DND-41 (cell line): Measurements from ENCODE around the gene CSNK2B.
A peak's percentile ranks its signal among the peaks of the same experiment; 100 is the strongest.

Experiments
- ATAC-seq: fragments of 200-7000 bp; cut with Tn5 transposase; 3 replicates; pipeline ENCODE4 v1.9.1; 2021; ENCODE audit warnings: low read depth; ENCODE audit not compliant: insufficient read depth
- DNase-seq: peaks from one replicate; pipeline ENCODE4 v3.0.0-alpha.2; 2020
- H2AFZ ChIP-seq: 2 replicates; pipeline ENCODE4 v1.6.0; 2012; ENCODE audit warnings: low read depth, low read length
- H3K27ac ChIP-seq: 2 replicates; pipeline ENCODE4 v1.5.1; 2012; ENCODE audit warnings: low read length, inconsistent platforms
- H3K27me3 ChIP-seq: fragments of 200-600 bp; sonication (generic); 2 replicates; pipeline ENCODE4 v1.6.0; 2012; ENCODE audit warnings: low read length, mild to moderate bottlenecking, inconsistent platforms; ENCODE audit not compliant: insufficient read depth, poor library complexity
- H3K36me3 ChIP-seq: 2 replicates; pipeline ENCODE4 v1.5.1; 2012; ENCODE audit warnings: low read length, inconsistent platforms; ENCODE audit not compliant: insufficient read depth
- H3K4me1 ChIP-seq: 2 replicates; pipeline ENCODE4 v1.5.1; 2012; ENCODE audit warnings: mild to moderate bottlenecking, low read length; ENCODE audit not compliant: insufficient read depth
- H3K4me2 ChIP-seq: 2 replicates; pipeline ENCODE4 v1.6.0; 2012; ENCODE audit warnings: mild to moderate bottlenecking, moderate library complexity, low read length, inconsistent platforms; ENCODE audit not compliant: insufficient read depth
- H3K4me3 ChIP-seq, 2 experiments: fragments of 200-600 bp in 1 of 2; shearing (Covaris generic) in 1 of 2; 2 replicates each; pipeline ENCODE4 v1.5.1; 2012 to 2016; ENCODE audit warnings: inconsistent platforms in 2 of 2, low read length in 2 of 2, mild to moderate bottlenecking in 2 of 2, low read depth in 1 of 2, moderate library complexity in 1 of 2
- H3K79me2 ChIP-seq: 2 replicates; pipeline ENCODE4 v1.6.0; 2012; ENCODE audit warnings: low read length, inconsistent platforms; ENCODE audit not compliant: insufficient read depth
- H3K9ac ChIP-seq: 2 replicates; pipeline ENCODE4 v1.6.0; 2012; ENCODE audit warnings: low read depth, mild to moderate bottlenecking, inconsistent platforms, low read length, moderate library complexity
- H3K9me3 ChIP-seq: 2 replicates; pipeline ENCODE4 v1.5.1; 2012; ENCODE audit warnings: low read length, moderate library complexity, mild to moderate bottlenecking, inconsistent platforms; ENCODE audit not compliant: insufficient read depth, severe bottlenecking
- H4K20me1 ChIP-seq: 2 replicates; pipeline ENCODE4 v1.6.0; 2012; ENCODE audit warnings: low read length; ENCODE audit not compliant: insufficient read depth
- EZH2 ChIP-seq: IDR thresholded peaks from 3 replicates; pipeline ENCODE4 v1.6.1; 2012; ENCODE audit warnings: borderline replicate concordance, low read depth, mild to moderate bottlenecking, moderate library complexity, low read length, inconsistent platforms; ENCODE audit not compliant: severe bottlenecking
- TF ChIP-seq, protein P1 (sequence below): IDR thresholded peaks from 2 replicates; pipeline ENCODE4 v1.5.1; 2012; ENCODE audit warnings: borderline replicate concordance, low read length, moderate library complexity, mild to moderate bottlenecking; ENCODE audit not compliant: poor library complexity, severe bottlenecking; ENCODE audit errors: extremely low read depth

CSNK2B gene

DNA sequence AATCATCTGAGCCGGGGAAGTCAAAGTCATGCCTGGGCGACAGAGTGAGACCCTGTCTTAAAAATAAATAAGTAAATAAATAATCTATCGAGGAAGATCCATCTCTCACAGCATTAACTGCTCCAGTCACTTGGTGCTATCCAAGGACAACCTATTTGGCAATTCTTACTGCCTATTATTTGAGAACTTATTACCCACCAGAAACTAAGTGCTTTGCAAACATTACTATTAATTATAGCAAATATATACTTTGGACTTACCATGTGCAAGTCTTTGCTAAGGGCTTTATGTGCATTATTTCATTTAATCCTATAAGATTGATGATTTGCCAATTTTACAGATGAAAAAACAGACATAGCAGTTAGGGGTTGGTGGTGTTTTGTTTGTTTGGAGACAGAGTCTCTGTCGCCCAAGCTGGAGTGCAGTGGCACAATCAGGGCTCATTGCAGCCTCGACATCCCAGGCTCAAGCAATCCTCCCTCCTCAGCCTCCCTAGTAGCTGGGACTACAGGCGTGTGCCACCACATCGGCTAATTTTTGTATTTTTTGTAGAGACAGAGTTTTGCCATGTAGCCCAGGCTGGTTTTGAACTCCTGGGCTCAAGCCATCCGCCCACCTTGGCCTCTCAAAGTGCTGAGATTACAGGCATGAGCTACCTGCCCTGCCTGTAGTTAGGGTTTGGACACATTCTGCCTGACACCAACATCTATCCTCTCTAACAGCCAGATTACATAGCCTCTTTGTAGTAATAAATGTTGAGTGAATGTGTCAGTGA, 11.1 kb upstream of the CSNK2B start:
- peaks cover 56% of the 10 kb centered on the region for H3K36me3 ChIP-seq
- peaks cover 67% of the 10 kb centered on the region for H3K79me2 ChIP-seq
- peaks cover 56% of the 10 kb centered on the region for H3K4me1 ChIP-seq
- H3K9me3 ChIP-seq = no peaks in the 10 kb centered on the region
- H3K4me3 ChIP-seq = no peak overlapping the region
- no peaks in the 10 kb centered on the region for H3K27me3 ChIP-seq
- H3K4me2 ChIP-seq = no peak overlapping the region
- no peak for TF ChIP-seq EZH2
- TF ChIP-seq, protein P1, sequence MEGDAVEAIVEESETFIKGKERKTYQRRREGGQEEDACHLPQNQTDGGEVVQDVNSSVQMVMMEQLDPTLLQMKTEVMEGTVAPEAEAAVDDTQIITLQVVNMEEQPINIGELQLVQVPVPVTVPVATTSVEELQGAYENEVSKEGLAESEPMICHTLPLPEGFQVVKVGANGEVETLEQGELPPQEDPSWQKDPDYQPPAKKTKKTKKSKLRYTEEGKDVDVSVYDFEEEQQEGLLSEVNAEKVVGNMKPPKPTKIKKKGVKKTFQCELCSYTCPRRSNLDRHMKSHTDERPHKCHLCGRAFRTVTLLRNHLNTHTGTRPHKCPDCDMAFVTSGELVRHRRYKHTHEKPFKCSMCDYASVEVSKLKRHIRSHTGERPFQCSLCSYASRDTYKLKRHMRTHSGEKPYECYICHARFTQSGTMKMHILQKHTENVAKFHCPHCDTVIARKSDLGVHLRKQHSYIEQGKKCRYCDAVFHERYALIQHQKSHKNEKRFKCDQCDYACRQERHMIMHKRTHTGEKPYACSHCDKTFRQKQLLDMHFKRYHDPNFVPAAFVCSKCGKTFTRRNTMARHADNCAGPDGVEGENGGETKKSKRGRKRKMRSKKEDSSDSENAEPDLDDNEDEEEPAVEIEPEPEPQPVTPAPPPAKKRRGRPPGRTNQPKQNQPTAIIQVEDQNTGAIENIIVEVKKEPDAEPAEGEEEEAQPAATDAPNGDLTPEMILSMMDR = no peak
- ATAC-seq (no peak), DNase-seq (no peak)
- no peak overlapping the region for H3K9ac ChIP-seq
- no peak overlapping the region for H3K27ac ChIP-seq
- H4K20me1 ChIP-seq = peaks cover 21% of the 10 kb centered on the region
- H2AFZ ChIP-seq = no peak overlapping the region

DNA sequence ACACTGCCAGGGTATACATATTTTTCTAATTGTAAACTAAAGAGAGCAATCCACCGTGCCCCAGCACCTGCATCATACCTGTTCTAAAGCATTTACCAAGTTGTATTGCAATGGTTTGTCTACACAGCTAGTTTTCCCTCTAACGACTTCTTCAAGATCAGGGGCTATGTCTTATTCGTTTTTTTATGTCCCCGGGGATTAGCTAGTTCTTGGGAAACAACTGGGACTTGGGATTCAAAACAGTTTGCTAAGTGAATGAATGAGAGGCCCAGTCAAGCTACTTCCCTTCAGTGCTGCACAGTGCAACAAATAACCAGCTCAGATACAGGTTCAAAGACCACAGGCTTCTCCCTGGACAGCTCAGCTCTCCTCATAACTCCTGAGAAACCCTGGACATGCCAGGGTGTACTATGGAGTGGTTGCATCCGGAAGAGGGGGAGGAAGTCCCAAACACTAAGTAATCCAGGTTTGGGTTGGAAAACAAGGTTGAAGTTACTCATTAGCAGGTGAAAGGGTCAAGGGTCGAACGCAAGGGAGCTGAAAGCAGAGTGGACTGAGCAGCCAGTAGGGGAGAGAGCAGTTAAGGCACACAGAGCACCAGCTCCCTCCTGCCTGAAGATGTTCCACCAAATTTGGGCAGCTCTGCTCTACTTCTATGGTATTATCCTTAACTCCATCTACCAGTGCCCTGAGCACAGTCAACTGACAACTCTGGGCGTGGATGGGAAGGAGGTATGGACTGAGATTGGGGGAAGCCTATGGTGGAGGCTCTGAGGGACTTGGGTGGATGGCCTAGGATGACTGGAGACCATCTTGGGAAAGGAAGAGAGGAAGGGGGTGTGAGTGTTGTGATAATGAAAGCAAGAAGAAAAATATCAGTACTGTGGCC, 10.3 kb upstream of the CSNK2B start, which contains the start of gene APOM:
Gene APOM (plus strand): TSS at position 546 of the 889 bp plus-strand sequence. CDS start 73 bp downstream, at position 619.
- no peaks in the 10 kb centered on the region for H3K27me3 ChIP-seq
- TF ChIP-seq, protein P1 = no peak
- no peak for TF ChIP-seq EZH2
- no peak within 1 kb of the TSS for H3K9ac ChIP-seq
- H2AFZ ChIP-seq = no peak within 1 kb of the TSS
- H3K27ac ChIP-seq = no peak within 1 kb of the TSS
- H3K9me3 ChIP-seq = no peaks in the 10 kb centered on the region
- H3K4me1 ChIP-seq = peaks cover 54% of the 10 kb centered on the region
- H3K79me2 ChIP-seq = peaks cover 67% of the 10 kb centered on the region
- H3K36me3 ChIP-seq = peaks cover 57% of the 10 kb centered on the region
- H3K4me3 ChIP-seq = no peak within 1 kb of the TSS
- H4K20me1 ChIP-seq = peaks cover 25% of the 10 kb centered on the region
- no peak within 1 kb of the TSS for H3K4me2 ChIP-seq
- DNase-seq = no peak
- no peak for ATAC-seq

DNA sequence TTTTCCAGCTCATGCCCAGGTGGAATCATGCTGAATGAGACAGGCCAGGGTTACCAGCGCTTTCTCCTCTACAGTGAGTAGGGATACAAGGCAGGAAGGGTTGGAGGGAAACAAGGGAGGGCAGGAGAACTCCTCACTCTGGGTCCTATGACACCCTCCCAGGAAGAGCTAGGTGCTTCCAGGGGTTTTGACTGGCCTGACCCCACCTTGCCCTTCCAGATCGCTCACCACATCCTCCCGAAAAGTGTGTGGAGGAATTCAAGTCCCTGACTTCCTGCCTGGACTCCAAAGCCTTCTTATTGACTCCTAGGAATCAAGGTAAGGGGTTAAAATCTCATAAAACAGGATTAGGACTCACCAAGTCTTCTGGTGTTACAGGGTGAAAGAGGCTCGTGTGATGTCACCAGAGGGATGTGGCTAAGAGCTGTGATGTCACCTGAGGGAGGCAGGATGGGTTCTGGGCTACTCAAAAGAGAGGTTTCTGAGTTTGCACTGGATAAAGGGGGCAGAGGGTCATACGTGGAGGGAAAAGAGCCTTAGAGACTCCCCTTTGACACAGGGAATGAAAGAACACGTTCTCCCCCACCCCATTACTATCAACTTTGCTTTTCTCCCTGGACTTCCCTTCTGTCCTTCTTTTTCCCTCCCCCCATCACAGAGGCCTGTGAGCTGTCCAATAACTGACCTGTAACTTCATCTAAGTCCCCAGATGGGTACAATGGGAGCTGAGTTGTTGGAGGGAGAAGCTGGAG, 8.3 kb upstream of the CSNK2B start:
- no peak overlapping the region for H3K27ac ChIP-seq
- peaks cover 13% of the 10 kb centered on the region for H4K20me1 ChIP-seq
- no peaks in the 10 kb centered on the region for H3K27me3 ChIP-seq
- peaks cover 60% of the 10 kb centered on the region for H3K4me1 ChIP-seq
- peak overlapping the region; percentile 96; the same call in 1 of the 2 replicates for H3K4me2 ChIP-seq
- TF ChIP-seq EZH2 = no peak
- TF ChIP-seq, protein P1 = no peak
- DNase-seq (no peak), ATAC-seq (no peak)
- no peak overlapping the region; the same call in 1 of the 2 replicates for H3K9ac ChIP-seq
- no peaks in the 10 kb centered on the region for H3K9me3 ChIP-seq
- no peak overlapping the region for H3K4me3 ChIP-seq
- no peak overlapping the region for H2AFZ ChIP-seq
- H3K79me2 ChIP-seq = peaks cover 67% of the 10 kb centered on the region
- peaks cover 54% of the 10 kb centered on the region for H3K36me3 ChIP-seq
